NCI-H2029 (cell line): ENCODE results near the gene RGS8.
"Not testable (repeated sequence)": the region's sequence is repeated elsewhere in the genome, so short reads cannot be mapped to it uniquely, and the experiment has no call there.

Experiments used
- DNase-seq: peaks from one replicate; lab custom pipeline; 2025; lab: John Stamatoyannopoulos, UW

The RGS8 gene

GRCh38 chr1:182702826-182703524 is 18.6 kb upstream of the RGS8 start:
- no peak for DNase-seq

DNA sequence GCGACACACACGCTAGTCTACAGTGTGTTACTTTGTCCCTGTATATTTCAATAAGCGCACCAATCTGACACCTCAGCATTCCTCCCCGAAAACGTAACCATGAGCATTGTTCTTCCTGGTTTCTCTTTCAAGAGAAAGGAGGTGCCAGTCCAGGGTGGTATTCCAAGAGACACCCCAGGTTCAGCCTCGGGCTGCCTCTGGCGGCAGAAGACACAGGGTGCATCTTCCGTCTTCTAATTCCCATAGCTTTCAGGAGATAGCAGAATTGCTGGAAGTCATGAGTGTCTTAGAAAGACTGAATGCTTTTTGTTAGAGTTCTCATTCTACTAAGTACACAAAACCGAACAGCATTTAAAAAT is 15.9 kb upstream of the RGS8 start:
- no peak for DNase-seq

DNA sequence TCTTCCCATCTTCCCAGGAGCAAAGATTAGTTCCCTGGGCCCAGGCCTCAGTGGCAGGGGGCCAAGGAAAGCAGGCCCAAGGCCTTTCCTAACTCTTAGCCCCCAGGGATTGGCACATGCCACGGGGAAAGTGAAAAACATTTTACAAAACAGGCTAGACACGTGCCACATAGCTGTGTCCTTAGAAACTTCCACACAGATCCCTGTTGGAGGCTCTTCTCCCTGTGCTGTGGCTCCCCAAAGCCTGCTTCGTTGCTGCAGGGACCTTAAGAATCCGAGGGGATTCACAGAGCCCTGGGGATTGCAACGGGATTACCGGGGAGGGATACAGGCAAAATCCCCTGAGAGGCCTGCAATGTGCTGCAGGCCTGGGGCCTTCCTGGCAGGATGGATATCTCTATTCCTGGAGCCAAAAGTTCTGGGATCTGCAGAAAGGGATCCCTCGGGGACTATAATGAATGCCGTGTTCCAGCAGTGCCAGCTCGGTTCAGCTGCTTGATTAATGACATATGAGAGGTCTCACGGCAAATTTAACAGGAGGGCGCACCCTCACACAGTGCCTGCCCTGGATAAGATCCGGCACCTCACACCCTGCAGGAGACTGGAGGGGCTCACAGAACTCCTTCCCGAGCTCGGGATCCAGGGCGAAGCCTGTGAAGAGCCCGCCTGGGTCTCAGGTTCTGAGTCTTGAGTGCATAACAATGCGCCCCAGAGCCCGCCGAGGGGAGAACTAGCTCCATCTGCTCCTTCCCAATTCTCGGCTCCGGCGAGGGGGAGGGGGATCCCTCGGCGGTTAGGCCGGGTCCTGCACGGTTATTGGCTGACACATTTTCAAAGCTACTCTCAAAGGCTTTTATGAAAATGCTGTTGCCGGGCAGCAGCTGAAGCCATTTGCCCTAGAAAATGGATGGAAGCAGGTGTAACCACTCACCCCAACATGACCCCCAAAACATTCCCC is 15.3 kb upstream of the RGS8 start:
- no peak for DNase-seq

DNA sequence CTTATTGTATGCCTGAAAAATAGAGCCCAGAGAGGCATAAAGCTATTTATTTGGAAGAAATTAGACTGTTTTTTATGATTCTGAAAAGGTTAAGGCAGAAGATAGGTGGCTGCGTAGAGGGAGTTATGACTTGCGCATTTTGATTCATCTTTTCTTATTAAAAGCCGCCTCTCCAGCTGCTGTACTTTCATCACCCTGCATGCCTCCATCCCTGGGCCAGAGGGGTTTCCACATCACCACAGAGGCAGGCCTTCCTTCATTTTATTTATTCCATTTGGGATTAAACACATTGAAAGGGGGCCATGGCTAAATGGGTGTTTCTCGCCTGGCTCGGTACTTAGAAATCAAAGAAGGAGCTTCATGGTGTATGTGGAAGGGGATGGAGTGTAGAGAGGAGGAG is 14.6 kb upstream of the RGS8 start:
- no peak for DNase-seq

GRCh38 chr1:182693139-182693538 is 8.8 kb upstream of the RGS8 start:
- not testable (repeated sequence) for DNase-seq

- no peak for DNase-seq
These were observed 6.6 kb upstream of the RGS8 start for GRCh38 chr1:182690886-182691443.

- no peak for DNase-seq
These were observed 4.2 kb upstream of the RGS8 start for GRCh38 chr1:182688436-182689205.

DNA sequence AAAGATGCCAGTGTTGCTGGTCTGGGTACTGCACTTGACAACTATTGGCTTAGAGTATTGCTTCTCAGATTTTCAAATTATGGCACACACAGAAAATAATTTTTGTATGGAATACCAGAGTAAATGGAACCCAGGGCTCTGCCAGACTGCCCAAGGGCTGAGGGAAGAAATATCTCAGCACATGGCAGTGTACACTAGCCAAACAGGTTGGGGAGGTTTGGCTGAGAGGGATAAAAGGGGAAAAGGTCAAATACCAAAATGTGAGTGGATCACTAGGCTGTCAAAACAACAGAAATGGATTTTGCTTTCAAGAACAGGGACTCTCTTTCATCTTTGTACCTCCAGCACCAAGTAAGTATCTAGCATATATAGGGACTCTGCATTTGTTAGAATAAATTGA is 3.0 kb upstream of the RGS8 start:
- DNase-seq, result no peak

- no peak for DNase-seq
These were observed 2.1 kb upstream of the RGS8 start for GRCh38 chr1:182686446-182686845.

- no peak for DNase-seq
These were observed 828 bp upstream of the RGS8 start for GRCh38 chr1:182685215-182685614.

- DNase-seq, result no peak
These were observed 1.4 kb downstream of the RGS8 start for GRCh38 chr1:182682898-182683501.

DNA sequence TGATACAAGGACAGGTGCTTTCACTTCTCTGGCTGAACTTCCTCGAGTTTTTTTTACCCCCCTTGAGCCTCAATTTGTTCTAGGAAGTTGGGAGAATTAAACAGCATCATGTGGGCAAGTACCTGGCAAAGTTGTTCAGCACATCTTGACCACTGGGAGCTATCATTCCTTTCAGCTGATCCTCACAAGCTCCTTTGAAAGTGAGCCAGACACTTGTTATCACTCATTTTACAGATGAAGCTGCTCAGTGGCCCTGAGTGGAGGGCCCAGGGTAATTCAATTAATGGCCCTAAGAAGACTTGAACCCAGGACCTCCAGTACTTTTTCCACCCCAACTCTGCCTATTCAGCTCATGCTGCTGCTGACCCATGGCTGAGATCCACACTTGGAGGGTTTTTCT is 2.0 kb downstream of the RGS8 start:
- no peak for DNase-seq

- DNase-seq, result no peak
These were observed 2.8 kb downstream of the RGS8 start for GRCh38 chr1:182681568-182681912.

- DNase-seq, result no peak
These were observed 3.4 kb downstream of the RGS8 start for GRCh38 chr1:182680901-182681567.

- no peak for DNase-seq
These were observed 4.0 kb downstream of the RGS8 start for GRCh38 chr1:182680408-182680807.

DNA sequence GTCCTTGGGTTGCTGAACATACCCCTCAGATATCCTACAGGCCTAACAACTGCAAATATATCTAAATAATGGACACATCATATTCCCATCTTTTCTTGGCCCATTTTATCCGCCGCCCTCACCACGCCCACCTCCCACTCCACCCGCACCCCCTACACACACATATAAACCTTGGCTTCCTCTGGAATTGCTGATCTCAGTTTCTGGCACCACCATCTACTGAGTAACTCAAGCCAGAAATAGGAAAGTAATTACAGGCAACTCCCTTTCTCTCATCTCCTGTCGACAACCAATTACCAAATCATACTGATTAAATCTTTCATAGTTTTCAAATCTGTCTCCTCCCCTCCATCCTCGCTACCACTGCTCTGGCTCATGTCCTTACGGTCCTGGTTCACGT is 4.7 kb downstream of the RGS8 start:
- DNase-seq, result no peak

DNA sequence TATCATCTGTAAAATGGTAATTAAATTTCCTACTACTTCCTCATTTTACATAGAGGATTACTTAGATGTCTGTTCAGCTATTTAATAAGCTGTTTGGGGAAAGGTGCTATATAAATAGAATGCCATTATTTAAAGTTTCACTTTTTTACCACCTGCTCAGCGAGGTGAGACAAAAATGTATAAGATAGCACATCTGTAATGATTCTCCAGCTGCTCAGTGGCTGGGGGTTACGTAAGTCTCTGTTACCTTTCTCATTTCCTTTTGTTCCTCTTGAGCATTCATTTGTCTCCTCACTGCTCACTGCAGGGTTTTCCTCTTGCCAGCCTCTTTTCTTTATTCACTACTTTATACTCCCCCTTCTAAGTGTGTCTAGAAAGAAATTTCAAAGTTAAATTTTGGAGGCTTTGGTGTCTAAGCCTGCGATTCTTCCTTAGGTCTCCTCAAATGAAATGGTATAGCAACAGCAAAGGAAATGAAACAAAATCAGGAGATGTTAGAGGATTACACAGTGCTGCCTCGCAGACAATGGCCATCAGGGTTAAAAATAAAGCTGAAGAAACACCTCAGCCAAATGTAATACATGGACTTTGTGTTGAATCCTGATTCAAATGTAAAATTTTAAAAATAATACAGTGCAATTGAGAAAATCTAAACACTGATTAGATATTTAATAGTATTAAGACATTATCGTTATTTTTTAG is 6.8 kb downstream of the RGS8 start:
- DNase-seq, result no peak

- DNase-seq, result no peak
These were observed 8.1 kb downstream of the RGS8 start for GRCh38 chr1:182676274-182676673.

DNA sequence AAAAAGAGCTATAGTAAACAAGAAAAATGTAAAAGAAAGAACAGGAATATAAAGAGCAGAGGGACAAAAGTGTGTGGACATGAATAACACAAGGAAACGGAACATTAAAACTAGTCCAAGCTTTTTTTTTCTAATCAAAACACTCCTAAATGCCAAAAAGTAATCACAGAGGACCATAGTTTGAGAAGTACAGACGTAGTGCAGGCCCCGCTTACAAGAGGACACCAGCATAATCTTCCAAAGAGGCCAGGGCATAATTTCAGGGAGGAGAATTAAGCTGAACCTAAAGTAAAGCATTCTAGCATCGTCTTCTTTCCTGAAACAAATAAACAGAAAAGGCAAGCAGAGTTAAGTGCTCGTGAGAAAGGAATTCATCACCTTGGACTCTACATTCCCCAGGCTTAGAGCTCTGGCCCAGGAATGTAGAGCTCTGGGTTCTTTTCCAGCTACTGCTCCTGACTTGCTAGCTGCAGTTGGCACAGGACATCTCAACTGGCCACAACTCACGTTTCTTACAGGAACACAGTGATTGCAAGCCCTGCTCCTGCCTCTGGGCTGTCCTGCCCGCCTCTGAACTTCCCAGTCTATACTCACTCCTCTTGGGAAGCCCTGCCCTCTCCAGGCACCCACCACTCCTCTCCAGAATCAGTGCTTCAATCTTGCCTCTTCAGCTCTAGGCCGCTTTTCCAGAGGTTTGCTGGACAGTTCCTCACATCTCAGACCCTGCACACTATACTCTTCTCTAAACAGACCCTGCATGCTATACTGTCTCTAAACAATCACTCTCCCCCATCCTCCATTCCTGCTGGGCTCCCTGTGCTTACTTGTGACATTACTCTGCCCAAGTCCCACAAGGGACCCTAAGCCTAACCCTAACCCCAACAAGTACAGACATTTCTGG is 9.8 kb downstream of the RGS8 start:
- no peak for DNase-seq

DNA sequence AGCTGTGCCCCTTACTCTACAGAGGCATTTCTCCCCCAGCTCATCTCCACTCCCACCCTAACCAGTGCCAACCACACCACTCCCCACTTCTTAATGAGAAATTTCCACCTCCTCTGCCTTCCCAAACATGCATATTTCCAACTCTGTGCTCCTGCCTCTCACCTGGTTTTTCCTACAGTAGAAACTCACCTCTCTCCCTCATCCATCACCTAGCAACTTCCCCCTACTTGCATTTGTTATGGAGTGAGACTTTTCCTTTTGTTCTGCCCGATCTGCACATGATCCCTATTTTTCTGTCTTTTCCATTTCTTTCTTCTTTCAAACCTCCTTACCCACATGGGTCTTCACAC is 11.9 kb downstream of the RGS8 start:
- no peak for DNase-seq
